ENCODE measurements around the gene WWC1.

Gene WWC1

DNA sequence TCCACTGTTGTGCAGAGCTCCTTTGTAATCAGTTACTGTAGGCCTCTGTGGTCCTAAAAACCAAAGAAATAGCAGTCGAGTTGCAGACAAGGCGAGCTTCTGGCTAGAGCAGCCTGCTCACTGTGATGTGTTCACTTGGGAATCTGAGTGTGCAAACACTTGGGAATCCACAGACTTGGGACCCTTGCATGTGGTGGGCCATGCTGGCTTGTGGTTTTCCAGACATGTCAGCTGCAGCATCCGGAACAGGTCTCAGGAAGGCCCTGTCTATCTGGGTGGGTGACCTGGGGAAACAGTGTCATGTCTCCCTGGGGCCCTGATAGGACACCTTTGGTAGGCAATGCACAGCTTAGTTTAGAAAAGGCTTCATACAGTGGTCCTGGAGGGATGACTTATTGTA lies 66.4 kb downstream of the WWC1 start:
- Histone ChIP-seq H3K27me3 (replicated peaks) (no peaks in the 10 kb centered on the region), H3K36me3 (replicated peaks) (no peaks in the 10 kb centered on the region), H3K27ac (no peak overlapping the region), H3K4me3 (ENCODE audit: low read depth, low read length) (no peak overlapping the region)
- in situ Hi-C loops (cut with HindIII; ENCODE audit: low pct_ligation_motif_present, low sequenced_read_pairs), result no loop called here
- TF ChIP-seq CTCF (IDR thresholded peaks at IDR 0.05; ENCODE audit: low read depth, low read length, missing control alignments), result no peak
- DNase-seq, result no peak

- H3K36me3 ChIP-seq (replicated peaks), result no peaks in the 10 kb centered on the region
- in situ Hi-C loops (cut with HindIII; ENCODE audit: low pct_ligation_motif_present, low sequenced_read_pairs), result no loop called here
- no peak for TF ChIP-seq CTCF (IDR thresholded peaks at IDR 0.05; ENCODE audit: low read depth, low read length, missing control alignments)
- no peak for DNase-seq
- no peaks in the 10 kb centered on the region for H3K27me3 ChIP-seq (replicated peaks)
- no peak overlapping the region for H3K4me3 ChIP-seq (ENCODE audit: low read depth, low read length)
- no peak overlapping the region for H3K27ac ChIP-seq
Observed at GRCh38 chr5:168359820-168360460, 68.5 kb downstream of the WWC1 start.

DNA sequence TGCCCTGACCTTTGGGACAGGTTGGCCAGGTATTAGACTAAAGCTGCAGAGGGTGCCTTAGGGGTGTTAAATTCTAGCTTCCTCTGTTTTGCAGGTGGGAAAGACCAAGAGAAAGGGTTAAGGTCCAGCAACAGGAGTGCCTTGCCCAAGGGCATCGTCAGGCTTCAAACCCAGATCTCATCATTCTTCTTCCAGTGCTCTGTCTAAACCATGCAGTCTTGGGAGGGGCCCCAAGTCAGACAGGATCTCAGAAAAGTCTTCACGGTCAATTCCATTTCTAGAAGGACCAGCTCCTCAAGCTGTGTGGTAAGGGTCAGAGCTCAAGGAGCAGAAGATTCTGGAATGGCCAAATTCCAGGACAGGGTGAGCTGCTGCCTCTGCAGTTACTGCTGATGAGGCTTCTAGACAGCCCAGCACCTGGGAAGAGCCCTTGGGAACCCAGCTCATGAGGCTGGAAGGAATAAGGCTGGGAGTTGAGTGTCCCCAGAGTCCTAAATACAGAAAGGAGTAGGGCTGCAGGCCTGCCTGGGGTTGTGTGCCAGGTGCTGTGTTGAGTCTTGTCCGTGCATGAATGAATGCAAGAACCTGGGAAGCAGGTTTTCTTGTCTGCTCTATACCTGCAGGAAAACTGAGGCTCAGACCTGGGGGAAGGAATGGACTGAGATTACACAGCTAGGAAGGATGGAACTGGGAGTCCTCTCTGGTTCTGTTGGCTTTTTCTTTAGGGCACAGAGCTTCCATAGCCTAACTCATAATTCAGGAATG lies 69.3 kb downstream of the WWC1 start:
- no peaks in the 10 kb centered on the region for H3K36me3 ChIP-seq (replicated peaks)
- no peaks in the 10 kb centered on the region for H3K27me3 ChIP-seq (replicated peaks)
- H3K4me3 ChIP-seq (ENCODE audit: low read depth, low read length), result no peak overlapping the region
- in situ Hi-C loops (cut with HindIII; ENCODE audit: low pct_ligation_motif_present, low sequenced_read_pairs), result no loop called here
- no peak for DNase-seq
- H3K27ac ChIP-seq, result no peak overlapping the region
- no peak for TF ChIP-seq CTCF (IDR thresholded peaks at IDR 0.05; ENCODE audit: low read depth, low read length, missing control alignments)

GRCh38 chr5:168362097-168362885 lies 70.8 kb downstream of the WWC1 start:
- H3K36me3 ChIP-seq (replicated peaks), result no peaks in the 10 kb centered on the region
- no peak for TF ChIP-seq CTCF (IDR thresholded peaks at IDR 0.05; ENCODE audit: low read depth, low read length, missing control alignments)
- in situ Hi-C loops (cut with HindIII; ENCODE audit: low pct_ligation_motif_present, low sequenced_read_pairs), result no loop called here
- DNase-seq, result no peak
- no peak overlapping the region for H3K27ac ChIP-seq
- H3K27me3 ChIP-seq (replicated peaks), result no peaks in the 10 kb centered on the region
- H3K4me3 ChIP-seq (ENCODE audit: low read depth, low read length), result no peak overlapping the region

DNA sequence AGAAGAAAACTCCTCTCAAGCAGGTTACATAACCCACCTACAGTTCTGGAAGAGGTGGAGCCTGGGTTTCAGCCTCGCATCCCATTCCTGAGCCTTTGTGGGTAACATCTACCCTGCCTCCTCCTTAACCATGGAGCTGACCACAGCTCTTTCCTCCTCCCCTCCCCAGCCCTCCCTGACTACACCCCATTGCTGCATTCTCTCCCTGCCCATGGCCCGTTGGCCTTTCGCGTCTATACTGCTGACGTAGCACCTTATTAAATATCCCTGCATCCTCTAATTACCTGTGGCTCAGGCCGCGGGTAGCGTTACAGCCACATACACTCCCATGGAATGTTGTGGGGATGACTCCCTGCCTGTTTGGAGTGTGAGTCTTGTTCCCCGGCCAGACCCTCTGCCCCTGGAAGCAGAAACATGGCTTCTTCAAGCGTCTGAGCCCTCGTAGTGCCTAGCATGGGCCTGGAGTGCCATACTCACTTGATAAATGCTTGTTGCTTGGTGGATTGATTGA lies 72.8 kb downstream of the WWC1 start:
- TF ChIP-seq CTCF (IDR thresholded peaks at IDR 0.05; ENCODE audit: low read depth, low read length, missing control alignments), result no peak
- DNase-seq, result peak; percentile 7
- in situ Hi-C loops (cut with HindIII; ENCODE audit: low pct_ligation_motif_present, low sequenced_read_pairs), result no loop called here
- Histone ChIP-seq H3K27ac (no peak overlapping the region), H3K36me3 (replicated peaks) (no peaks in the 10 kb centered on the region), H3K4me3 (ENCODE audit: low read depth, low read length) (no peak overlapping the region), H3K27me3 (replicated peaks) (no peaks in the 10 kb centered on the region)

Measured in brain microvascular endothelial cell (primary cell).